ENCODE data around the gene CSE1L. TPM values are rescaled to one million over a fixed set of nuclear protein-coding genes. Genes with fewer than 3 reads are reported as not detected.

CSE1L gene
- polyA plus RNA-seq, 1 of the 3 experiments (the other 2 are of a cell fraction), result 18.8 TPM

- Histone ChIP-seq H3K4me3 (ENCODE audit: low read depth in 2 of 2, low read length in 1 of 2) (no peak overlapping the region), H4K20me1 (ENCODE audit: insufficient read depth) (no peaks in the 10 kb centered on the region), H3K9me2 (no peaks in the 10 kb centered on the region), H3K36me3 (replicated peaks in 1 of 2; ENCODE audit: control insufficient read depth in 1 of 2, insufficient read depth in 2 of 2, low read length in 1 of 2) (peaks cover 36 to 47% of the 10 kb centered on the region in 2 experiments), H3F3A (replicated peaks; ENCODE audit: insufficient read depth) (peaks cover 29% of the 10 kb centered on the region), H3K79me2 (ENCODE audit: insufficient read depth) (no peaks in the 10 kb centered on the region), H3K27me3 (ENCODE audit: insufficient read depth) (no peaks in the 10 kb centered on the region), H3K4me1 (ENCODE audit: control insufficient read depth in 1 of 2, insufficient read depth in 2 of 2, low read depth in 1 of 2, low read length in 1 of 2) (0 out of 4 replicates have a peak, but pooled peaks cover 0 to 4% of the 10 kb centered on the region in 2 experiments), H3K4me2 (no peak overlapping the region), H3K27ac (ENCODE audit: low read depth in 2 of 2, low read length in 1 of 2) (no peak overlapping the region), H3K9me3 (no peaks in the 10 kb centered on the region), H2AFZ (ENCODE audit: low read depth) (no peak overlapping the region), H3K9ac (no peak overlapping the region)
- POLR2A ChIA-PET, result no interaction called here
- TF ChIP-seq EZH2phosphoT487 (IDR thresholded peaks at IDR 0.05; ENCODE audit: borderline replicate concordance, low read depth) (no peak), REST (IDR thresholded peaks at IDR 0.05; ENCODE audit: low read depth, low read length) (no peak), TAF1 (IDR thresholded peaks at IDR 0.05; ENCODE audit: borderline replicate concordance, low read depth, low read length) (no peak), POLR2AphosphoS5 (IDR thresholded peaks at IDR 0.05; ENCODE audit: low read depth, low read length) (no peak)
- CTCF ChIA-PET, result interaction anchor here (1.0 kb wide), 1 partner anchor 44 kb away, joined by 4 read pairs; no protein-coding TSS in a partner anchor
- no peak for DNase-seq
- WGBS (ENCODE audit: low lambda C conversion rate), result 90% methylated on average over 6 of the region's 6 CpGs
Measured at GRCh38 chr20:49030954-49031619, 15.0 kb upstream of the CSE1L start.

- Histone ChIP-seq H3K9me2 (no peaks in the 10 kb centered on the region), H4K20me1 (ENCODE audit: insufficient read depth) (no peaks in the 10 kb centered on the region), H3K4me3 (ENCODE audit: low read depth in 2 of 2, low read length in 1 of 2) (no peak overlapping the region), H3K27me3 (ENCODE audit: insufficient read depth) (no peaks in the 10 kb centered on the region), H3K9me3 (no peaks in the 10 kb centered on the region), H3K4me2 (no peak overlapping the region), H2AFZ (ENCODE audit: low read depth) (no peak overlapping the region), H3F3A (replicated peaks; ENCODE audit: insufficient read depth) (peaks cover 19% of the 10 kb centered on the region), H3K27ac (ENCODE audit: low read depth in 2 of 2, low read length in 1 of 2) (no peak overlapping the region), H3K79me2 (ENCODE audit: insufficient read depth) (no peaks in the 10 kb centered on the region), H3K36me3 (replicated peaks in 1 of 2; ENCODE audit: control insufficient read depth in 1 of 2, insufficient read depth in 2 of 2, low read length in 1 of 2) (peaks cover 36 to 44% of the 10 kb centered on the region in 2 experiments), H3K4me1 (ENCODE audit: control insufficient read depth in 1 of 2, insufficient read depth in 2 of 2, low read depth in 1 of 2, low read length in 1 of 2) (0 out of 4 replicates have a peak, but pooled peaks cover 0 to 4% of the 10 kb centered on the region in 2 experiments), H3K9ac (no peak overlapping the region)
- 96% methylated on average over 8 of the region's 8 CpGs for WGBS (ENCODE audit: low lambda C conversion rate)
- TF ChIP-seq TCF12 (IDR thresholded peaks at IDR 0.05) (no peak), RAD21 (IDR thresholded peaks at IDR 0.05; ENCODE audit: low read length) (no peak), USF2 (IDR thresholded peaks at IDR 0.05; ENCODE audit: borderline replicate concordance, low read depth, low read length) (no peak), RCOR1 (IDR thresholded peaks at IDR 0.05; ENCODE audit: low read length) (no peak), USF1 (IDR thresholded peaks at IDR 0.05; ENCODE audit: borderline replicate concordance, low read depth) (no peak), MAX (IDR thresholded peaks at IDR 0.05; ENCODE audit: low read depth) (no peak)
- DNase-seq, result no peak
- POLR2A ChIA-PET, result no interaction called here
- CTCF ChIA-PET, result interaction anchor here (1.6 kb wide), 1 partner anchor 14 kb away, joined by 4 read pairs; the partner anchor contains the start of gene CSE1L
Measured at GRCh38 chr20:49032455-49032854, 13.7 kb upstream of the CSE1L start.

All from SK-N-SH (cell line).